Amniotic stem cell (primary cell): ENCODE data around the gene TRIM56.

Source experiments
- DNase-seq: peaks from one replicate; lab custom pipeline; 2025; lab: John Stamatoyannopoulos, UW

Gene TRIM56

DNA sequence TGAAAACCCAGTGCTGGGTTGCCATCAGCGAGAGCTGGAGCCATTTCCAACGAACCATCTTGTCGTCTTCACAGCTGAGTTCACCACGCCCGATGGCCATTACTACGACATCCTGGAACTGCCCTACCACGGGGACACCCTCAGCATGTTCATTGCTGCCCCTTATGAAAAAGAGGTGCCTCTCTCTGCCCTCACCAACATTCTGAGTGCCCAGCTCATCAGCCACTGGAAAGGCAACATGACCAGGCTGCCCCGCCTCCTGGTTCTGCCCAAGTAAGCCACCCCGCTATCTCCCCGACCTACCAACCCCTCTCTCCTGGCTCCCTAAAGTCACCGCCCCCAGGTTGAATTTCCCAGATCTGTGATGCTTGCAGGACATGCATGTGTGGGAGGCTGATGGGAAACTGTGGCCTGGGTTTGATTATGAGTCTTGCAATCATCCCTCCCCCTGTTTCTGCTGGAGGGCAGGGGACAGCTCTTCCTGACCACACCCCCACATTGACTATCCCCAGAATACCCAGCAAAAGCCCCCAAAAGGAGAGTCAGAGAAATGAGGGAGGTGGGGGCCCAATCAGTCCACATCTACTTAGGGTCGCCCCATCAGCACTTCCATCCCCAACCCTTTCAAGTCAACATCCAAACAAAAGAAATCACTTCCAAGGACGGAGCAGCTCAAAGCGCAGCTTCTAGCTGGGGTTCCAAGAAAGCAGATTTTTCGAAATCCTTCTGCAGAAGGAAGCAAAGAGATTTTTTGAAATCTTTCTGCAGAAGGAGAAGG lies 48.5 kb downstream of the TRIM56 start:
- DNase-seq: no peak

DNA sequence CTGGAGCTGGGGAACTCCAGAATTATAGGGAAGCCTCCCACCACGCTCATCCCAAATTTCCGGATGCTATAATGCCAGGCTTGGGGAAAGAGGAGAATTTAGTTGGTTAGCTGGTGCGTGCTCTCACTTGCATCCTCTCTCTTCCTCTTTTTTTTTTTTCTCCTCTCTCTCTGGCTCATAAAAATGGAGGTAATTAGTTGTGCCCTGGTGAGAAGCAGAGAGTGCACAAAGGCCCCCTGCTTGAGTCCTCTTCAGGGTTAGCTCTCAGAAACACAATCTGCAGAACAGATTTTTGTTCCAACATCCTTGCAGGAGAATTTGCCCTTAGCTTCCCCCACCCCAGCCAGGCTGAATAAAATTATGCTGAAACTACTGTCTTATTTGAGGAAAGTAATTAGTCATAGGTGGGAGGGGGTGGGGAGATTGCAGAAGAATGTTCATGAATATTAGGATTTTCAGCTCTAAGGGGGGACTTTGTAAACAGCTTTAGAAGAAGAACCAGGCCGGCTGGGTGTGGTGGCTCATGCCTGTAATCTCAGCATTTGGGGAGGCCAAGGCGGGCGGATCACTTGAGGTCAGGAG lies 49.2 kb downstream of the TRIM56 start:
- no peak for DNase-seq

GRCh38 chr7:101137651-101138212 lies 52.5 kb downstream of the TRIM56 start:
- no peak for DNase-seq

GRCh38 chr7:101138213-101138870 lies 53.1 kb downstream of the TRIM56 start:
- peak; percentile 89 for DNase-seq

- DNase-seq: no peak
Measured at GRCh38 chr7:101140339-101140699, 55.0 kb downstream of the TRIM56 start.

- DNase-seq: no peak
Measured at GRCh38 chr7:101140746-101141382, 55.6 kb downstream of the TRIM56 start.
